ENCODE data around the gene JHY.

JHY gene

DNA sequence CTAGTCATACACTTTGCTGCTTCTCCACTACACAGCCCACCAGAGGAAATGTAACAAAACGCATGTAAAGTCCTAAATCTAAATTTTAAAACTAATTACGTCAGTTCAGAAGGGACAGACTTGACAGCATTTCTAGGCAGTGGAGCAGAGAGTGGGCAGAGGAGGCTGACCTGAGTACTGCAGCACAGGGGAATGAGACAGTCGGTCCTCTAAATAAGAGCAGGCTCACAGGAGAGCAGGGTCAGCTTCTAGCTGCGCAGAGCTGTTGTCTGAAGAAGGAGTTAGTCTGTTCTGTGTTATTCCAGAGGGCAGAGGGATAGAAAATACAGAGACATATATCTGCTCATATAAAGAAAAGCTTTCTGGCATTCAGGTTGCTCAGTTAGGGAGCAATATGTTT is 40.3 kb downstream of the JHY start:
- Histone ChIP-seq H3K27ac (ENCODE audit: low read depth, low read length) (no peak overlapping the region), H3K27me3 (ENCODE audit: control insufficient read depth, insufficient read depth, low read length) (no peaks in the 10 kb centered on the region), H3K4me3 (ENCODE audit: low read length) (no peak overlapping the region), H3K4me1 (ENCODE audit: control insufficient read depth, insufficient read depth, low read length) (peaks cover 6% of the 10 kb centered on the region), H3K9ac (ENCODE audit: low read length) (no peak overlapping the region), H3K36me3 (ENCODE audit: control insufficient read depth, insufficient read depth, low read length) (no peaks in the 10 kb centered on the region)

DNA sequence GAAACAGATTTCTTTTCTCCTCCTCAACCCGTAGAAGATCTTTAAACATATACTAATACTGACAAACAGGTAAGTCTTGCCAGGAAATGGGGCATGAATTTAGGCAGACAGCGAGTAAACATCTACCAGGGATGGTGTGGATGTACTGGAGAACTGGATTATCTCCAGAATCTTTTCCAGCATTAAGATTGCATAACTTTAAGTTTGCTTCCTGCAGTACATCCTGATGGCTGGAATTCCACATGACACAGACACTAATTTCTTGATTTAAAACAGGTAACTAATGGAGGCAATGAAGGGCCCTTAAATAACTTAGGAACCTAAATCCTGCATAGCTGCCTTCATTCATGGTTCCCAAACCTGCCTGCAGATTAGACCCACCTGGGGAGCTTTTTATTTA is 40.7 kb downstream of the JHY start:
- H3K36me3 ChIP-seq (ENCODE audit: control insufficient read depth, insufficient read depth, low read length), result no peaks in the 10 kb centered on the region
- H3K4me1 ChIP-seq (ENCODE audit: control insufficient read depth, insufficient read depth, low read length), result peaks cover 6% of the 10 kb centered on the region
- no peak overlapping the region for H3K9ac ChIP-seq (ENCODE audit: low read length)
- H3K27ac ChIP-seq (ENCODE audit: low read depth, low read length), result no peak overlapping the region
- no peak overlapping the region for H3K4me3 ChIP-seq (ENCODE audit: low read length)
- no peaks in the 10 kb centered on the region for H3K27me3 ChIP-seq (ENCODE audit: control insufficient read depth, insufficient read depth, low read length)

- Histone ChIP-seq H3K27me3 (ENCODE audit: control insufficient read depth, insufficient read depth, low read length) (no peaks in the 10 kb centered on the region), H3K4me1 (ENCODE audit: control insufficient read depth, insufficient read depth, low read length) (no peaks in the 10 kb centered on the region), H3K4me3 (ENCODE audit: low read length) (no peak overlapping the region), H3K27ac (ENCODE audit: low read depth, low read length) (no peak overlapping the region), H3K9ac (ENCODE audit: low read length) (no peak overlapping the region), H3K36me3 (ENCODE audit: control insufficient read depth, insufficient read depth, low read length) (no peaks in the 10 kb centered on the region)
These were observed 49.0 kb downstream of the JHY start for GRCh38 chr11:122931510-122931909.

DNA sequence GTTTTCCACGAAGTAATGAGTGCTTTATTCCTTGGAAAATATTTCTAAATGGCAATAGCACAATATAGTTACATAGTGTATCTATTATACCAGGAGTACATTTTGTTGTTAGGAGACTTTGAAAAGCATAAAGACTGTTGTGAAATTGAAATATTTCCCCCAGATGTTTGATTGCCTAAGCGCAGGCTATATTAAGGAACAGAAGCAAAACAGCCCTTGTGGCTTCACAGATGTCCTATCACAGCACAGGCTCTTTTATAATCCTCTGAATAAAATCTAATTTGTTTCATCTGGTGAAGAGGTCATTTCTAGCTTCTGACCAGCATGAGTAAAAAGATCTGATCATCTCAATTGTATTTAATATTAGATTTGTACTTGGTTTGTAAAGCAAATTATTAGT is 50.9 kb downstream of the JHY start:
- Histone ChIP-seq H3K4me3 (ENCODE audit: low read length) (no peak overlapping the region), H3K27ac (ENCODE audit: low read depth, low read length) (no peak overlapping the region), H3K36me3 (ENCODE audit: control insufficient read depth, insufficient read depth, low read length) (no peaks in the 10 kb centered on the region), H3K27me3 (ENCODE audit: control insufficient read depth, insufficient read depth, low read length) (no peaks in the 10 kb centered on the region), H3K4me1 (ENCODE audit: control insufficient read depth, insufficient read depth, low read length) (no peaks in the 10 kb centered on the region), H3K9ac (ENCODE audit: low read length) (no peak overlapping the region)

DNA sequence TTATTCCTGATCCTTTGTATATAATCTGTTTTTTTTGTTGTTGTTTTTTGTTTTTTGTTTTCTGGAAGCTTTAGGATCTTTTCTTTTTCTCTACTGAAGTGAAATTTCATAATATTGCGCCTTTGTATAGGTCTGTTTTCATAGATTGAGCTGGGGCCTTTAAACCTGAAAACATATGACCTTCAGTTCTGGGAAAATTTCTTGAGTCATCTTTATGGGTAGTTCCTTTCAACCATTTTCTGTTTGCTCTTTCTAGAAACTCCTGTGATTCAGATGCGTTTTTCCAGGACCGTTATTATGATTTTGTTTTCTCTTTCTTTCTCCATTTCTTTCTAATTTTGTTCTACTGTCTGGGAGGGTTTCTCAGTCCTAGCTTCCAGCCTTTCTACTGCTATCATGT is 55.4 kb downstream of the JHY start:
- Histone ChIP-seq H3K4me3 (ENCODE audit: low read length) (no peak overlapping the region), H3K4me1 (ENCODE audit: control insufficient read depth, insufficient read depth, low read length) (no peaks in the 10 kb centered on the region), H3K36me3 (ENCODE audit: control insufficient read depth, insufficient read depth, low read length) (no peaks in the 10 kb centered on the region), H3K27ac (ENCODE audit: low read depth, low read length) (no peak overlapping the region), H3K27me3 (ENCODE audit: control insufficient read depth, insufficient read depth, low read length) (no peaks in the 10 kb centered on the region), H3K9ac (ENCODE audit: low read length) (no peak overlapping the region)

DNA sequence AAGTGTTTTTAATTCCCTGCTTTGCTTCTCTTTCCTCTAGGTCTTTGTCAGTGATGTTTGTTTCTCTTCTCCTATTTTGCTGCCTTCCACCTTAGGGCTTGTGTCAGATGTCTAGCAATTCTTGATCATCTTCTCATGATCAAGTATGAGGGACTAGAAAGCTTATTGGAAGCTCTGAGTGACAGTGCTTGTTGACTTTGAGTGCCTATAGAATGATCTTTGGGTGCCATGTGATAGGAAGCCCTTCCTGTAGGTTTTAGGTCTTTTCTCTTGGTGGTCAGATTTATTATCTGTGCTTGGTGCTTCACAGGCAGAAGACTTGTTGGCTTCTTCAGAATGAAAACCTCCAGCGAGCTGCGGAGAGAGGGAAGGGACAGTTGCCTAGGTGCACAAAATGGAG is 56.0 kb downstream of the JHY start:
- Histone ChIP-seq H3K27me3 (ENCODE audit: control insufficient read depth, insufficient read depth, low read length) (no peaks in the 10 kb centered on the region), H3K9ac (ENCODE audit: low read length) (no peak overlapping the region), H3K4me3 (ENCODE audit: low read length) (no peak overlapping the region), H3K27ac (ENCODE audit: low read depth, low read length) (no peak overlapping the region), H3K36me3 (ENCODE audit: control insufficient read depth, insufficient read depth, low read length) (no peaks in the 10 kb centered on the region), H3K4me1 (ENCODE audit: control insufficient read depth, insufficient read depth, low read length) (no peaks in the 10 kb centered on the region)

DNA sequence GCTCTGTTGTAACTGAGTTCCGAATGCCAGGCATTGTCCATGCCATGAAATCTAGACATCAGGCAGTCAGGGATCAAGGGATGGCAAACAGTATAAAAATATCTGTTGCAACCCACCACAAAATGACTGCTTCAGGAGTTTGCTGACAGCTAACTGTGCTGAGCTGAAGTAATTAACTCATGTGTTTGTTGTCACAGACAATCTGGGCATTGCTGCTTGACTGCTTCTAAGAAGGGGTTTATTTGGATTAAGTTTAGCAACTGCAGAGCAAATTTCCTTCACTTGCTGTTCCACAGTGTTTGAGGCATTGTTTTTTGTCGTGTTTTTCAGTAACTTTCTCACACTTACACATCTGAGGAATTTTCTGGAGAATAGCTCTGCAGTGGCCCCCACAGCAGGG is 68.7 kb downstream of the JHY start:
- Histone ChIP-seq H3K36me3 (ENCODE audit: control insufficient read depth, insufficient read depth, low read length) (no peaks in the 10 kb centered on the region), H3K4me3 (ENCODE audit: low read length) (no peak overlapping the region), H3K27ac (ENCODE audit: low read depth, low read length) (no peak overlapping the region), H3K9ac (ENCODE audit: low read length) (no peak overlapping the region), H3K4me1 (ENCODE audit: control insufficient read depth, insufficient read depth, low read length) (no peaks in the 10 kb centered on the region), H3K27me3 (ENCODE audit: control insufficient read depth, insufficient read depth, low read length) (no peaks in the 10 kb centered on the region)

- no peaks in the 10 kb centered on the region for H3K27me3 ChIP-seq (ENCODE audit: control insufficient read depth, insufficient read depth, low read length)
- no peak overlapping the region for H3K4me3 ChIP-seq (ENCODE audit: low read length)
- no peaks in the 10 kb centered on the region for H3K36me3 ChIP-seq (ENCODE audit: control insufficient read depth, insufficient read depth, low read length)
These were observed 71.9 kb downstream of the JHY start for GRCh38 chr11:122954455-122954854.

GRCh38 chr11:122963961-122964360 is 81.4 kb downstream of the JHY start:
- Histone ChIP-seq H3K27ac (ENCODE audit: low read depth, low read length) (no peak overlapping the region), H3K9ac (ENCODE audit: low read length) (no peak overlapping the region), H3K27me3 (ENCODE audit: control insufficient read depth, insufficient read depth, low read length) (no peaks in the 10 kb centered on the region), H3K36me3 (ENCODE audit: control insufficient read depth, insufficient read depth, low read length) (no peaks in the 10 kb centered on the region), H3K4me3 (ENCODE audit: low read length) (no peak overlapping the region), H3K4me1 (ENCODE audit: control insufficient read depth, insufficient read depth, low read length) (no peaks in the 10 kb centered on the region)

More at GRCh38 chr11:122954455-122954854, 71.9 kb downstream of the JHY start:
- H3K9ac ChIP-seq (ENCODE audit: low read length), result no peak overlapping the region
- no peak overlapping the region for H3K27ac ChIP-seq (ENCODE audit: low read depth, low read length)
- H3K4me1 ChIP-seq (ENCODE audit: control insufficient read depth, insufficient read depth, low read length), result no peaks in the 10 kb centered on the region

DNA sequence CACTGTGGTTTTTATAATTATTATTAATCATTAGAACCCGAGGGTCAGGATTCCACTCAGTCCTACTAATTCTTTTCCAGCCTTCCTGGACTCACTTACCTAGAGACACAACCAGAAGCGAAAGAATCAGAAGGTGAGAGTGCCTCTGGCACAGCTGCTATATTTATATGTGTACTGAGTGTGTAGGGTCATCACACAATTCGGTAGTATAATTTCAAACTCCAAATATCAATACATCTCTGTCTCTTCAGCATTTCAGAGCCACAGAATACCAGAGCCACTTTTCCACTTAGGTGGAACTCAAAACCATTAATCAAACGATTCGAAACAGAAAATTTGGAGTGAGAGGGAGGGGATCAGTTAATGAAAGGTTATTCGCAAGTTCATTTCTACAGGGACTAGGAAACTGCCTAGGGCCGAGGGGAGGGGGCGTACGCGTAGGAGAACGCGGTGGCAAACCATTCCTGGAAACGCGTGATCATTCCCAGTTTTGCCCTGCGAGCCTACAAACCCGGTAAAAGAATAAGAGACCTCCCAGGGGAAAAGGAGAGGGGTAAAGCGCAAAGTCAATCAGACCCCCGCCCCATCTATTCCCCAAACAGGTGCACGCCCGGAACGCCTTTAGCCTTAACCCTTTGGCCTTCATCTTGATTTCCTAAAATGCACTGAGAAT is 93.6 kb downstream of the JHY start:
- no peaks in the 10 kb centered on the region for H3K36me3 ChIP-seq (ENCODE audit: control insufficient read depth, insufficient read depth, low read length)
- peaks cover 36% of the 10 kb centered on the region for H3K27me3 ChIP-seq (ENCODE audit: control insufficient read depth, insufficient read depth, low read length)
- no peak overlapping the region for H3K9ac ChIP-seq (ENCODE audit: low read length)
- H3K4me1 ChIP-seq (ENCODE audit: control insufficient read depth, insufficient read depth, low read length), result no peaks in the 10 kb centered on the region
- no peak overlapping the region for H3K27ac ChIP-seq (ENCODE audit: low read depth, low read length)
- H3K4me3 ChIP-seq (ENCODE audit: low read length), result no peak overlapping the region

- no peak overlapping the region for H3K9ac ChIP-seq (ENCODE audit: low read length)
- no peaks in the 10 kb centered on the region for H3K36me3 ChIP-seq (ENCODE audit: control insufficient read depth, insufficient read depth, low read length)
- peaks cover 40% of the 10 kb centered on the region for H3K27me3 ChIP-seq (ENCODE audit: control insufficient read depth, insufficient read depth, low read length)
- no peak overlapping the region for H3K27ac ChIP-seq (ENCODE audit: low read depth, low read length)
- no peaks in the 10 kb centered on the region for H3K4me1 ChIP-seq (ENCODE audit: control insufficient read depth, insufficient read depth, low read length)
- no peak overlapping the region for H3K4me3 ChIP-seq (ENCODE audit: low read length)
These were observed 94.3 kb downstream of the JHY start for GRCh38 chr11:122976734-122977469.

GRCh38 chr11:122977470-122978298 is 95.1 kb downstream of the JHY start:
- H3K4me3 ChIP-seq (ENCODE audit: low read length), result no peak overlapping the region
- peaks cover 43% of the 10 kb centered on the region for H3K27me3 ChIP-seq (ENCODE audit: control insufficient read depth, insufficient read depth, low read length)
- no peaks in the 10 kb centered on the region for H3K4me1 ChIP-seq (ENCODE audit: control insufficient read depth, insufficient read depth, low read length)
- no peaks in the 10 kb centered on the region for H3K36me3 ChIP-seq (ENCODE audit: control insufficient read depth, insufficient read depth, low read length)
- no peak overlapping the region for H3K9ac ChIP-seq (ENCODE audit: low read length)
- no peak overlapping the region for H3K27ac ChIP-seq (ENCODE audit: low read depth, low read length)

All from rectal smooth muscle tissue (tissue), 1 donor.